Caco-2 (cell line): ENCODE results near the gene GADL1. TPM values are rescaled to one million over a fixed set of nuclear protein-coding genes. Genes with fewer than 3 reads are reported as not detected.

Experiments used
- BruUV-seq: library from RNA; stranded (reverse); fragments of 400-500 nt; replicated peaks from 2 replicates; lab custom pipeline; 2021; lab: Mats Ljungman, UMichigan
- CTCF ChIA-PET: fragments of 300-600 bp; sonication (Branson Sonifier 250); formaldehyde crosslinking; loops from one replicate; lab custom pipeline; 2022; ENCODE audit warnings: antibody characterized with exemption; lab: Charles Lee
- POLR2A ChIA-PET: fragments of 300-600 bp; sonication (Branson Sonifier 250); formaldehyde crosslinking; loops from one replicate; lab custom pipeline; 2022; ENCODE audit warnings: antibody characterized with exemption; lab: Charles Lee
- DNase-seq, 2 experiments: peaks; one replicate each; pipeline versions ENCODE4 v3.0.0 to v3.0.0-alpha.2; 2020 to 2022
- H3K27me3 ChIP-seq: replicated peaks from 2 replicates; pipeline ENCODE4 v1.6.0; 2011; ENCODE audit warnings: low read length; ENCODE audit not compliant: control insufficient read depth, insufficient read depth
- H3K36me3 ChIP-seq: 2 replicates; pipeline ENCODE4 v1.5.1; 2011; ENCODE audit warnings: low read length; ENCODE audit not compliant: control insufficient read depth, insufficient read depth
- H3K4me1 ChIP-seq: fragments of 250-450 bp; sonication (Bioruptor Pico); 2 replicates; pipeline ENCODE4 v1.5.1; 2020; ENCODE audit warnings: mild to moderate bottlenecking
- H3K4me3 ChIP-seq: 2 replicates; pipeline ENCODE4 v1.5.1; 2011; ENCODE audit warnings: low read depth, mild to moderate bottlenecking, control low read depth, low read length
- H3K9me3 ChIP-seq: fragments of 250-450 bp; sonication (Bioruptor Pico); 2 replicates; pipeline ENCODE4 v1.5.1; 2020; ENCODE audit warnings: mild to moderate bottlenecking, moderate library complexity
- H3K27ac Mint-ChIP-seq: one replicate; pipeline ENCODE4 v1.8.0; 2022; ENCODE audit warnings: mixed read lengths; ENCODE audit not compliant: unreplicated experiment
- H3K27me3 Mint-ChIP-seq: one replicate; pipeline ENCODE4 v1.8.0; 2022; ENCODE audit warnings: mixed read lengths; ENCODE audit not compliant: insufficient read depth, unreplicated experiment
- H3K36me3 Mint-ChIP-seq: one replicate; pipeline ENCODE4 v1.8.0; 2022; ENCODE audit warnings: mild to moderate bottlenecking, mixed read lengths; ENCODE audit not compliant: insufficient read depth, unreplicated experiment
- H3K4me1 Mint-ChIP-seq: one replicate; pipeline ENCODE4 v1.8.0; 2022; ENCODE audit warnings: low read depth, mixed read lengths; ENCODE audit not compliant: unreplicated experiment
- H3K4me3 Mint-ChIP-seq: one replicate; pipeline ENCODE4 v1.8.0; 2022; ENCODE audit warnings: mild to moderate bottlenecking, moderate library complexity, mixed read lengths; ENCODE audit not compliant: unreplicated experiment
- H3K9me3 Mint-ChIP-seq: one replicate; pipeline ENCODE4 v1.8.0; 2022; ENCODE audit warnings: mixed read lengths; ENCODE audit not compliant: unreplicated experiment
- CTCF ChIP-seq, 2 experiments: fragments of 200-600 bp in 1 of 2; IDR thresholded peaks; 1 replicate in 1 of 2; 2 replicates in 1 of 2; pipeline versions ENCODE4 v1.5.1 to v1.8.0; 2011 to 2022; ENCODE audit warnings: antibody characterized with exemption in 1 of 2, control low read depth in 1 of 2, inconsistent platforms in 1 of 2, low read depth in 1 of 2, low read length in 1 of 2, mild to moderate bottlenecking in 1 of 2, moderate library complexity in 1 of 2; ENCODE audit not compliant: insufficient read depth in 1 of 2, severe bottlenecking in 1 of 2, unreplicated experiment in 1 of 2
- intact Hi-C: fragments of 100-400 bp; cut with micrococcal nuclease; formaldehyde crosslinking; loops from one replicate; pipeline ENCODE4 v1.10.0; 2022; ENCODE audit not compliant: unreplicated experiment
- total RNA-seq: library from RNA; stranded (reverse); gene quantifications from 2 replicates; pipeline ENCODE4 v1.2.3, GENCODE V29; 2022

The GADL1 gene
- total RNA-seq, 1 experiment from 2014 or later, result 6.2 TPM

- intact Hi-C loops, result no loop called here
- H3K36me3 Mint-ChIP-seq, result peaks cover 7% of the 10 kb centered on the region
- no peaks in the 10 kb centered on the region for H3K9me3 ChIP-seq
- H3K36me3 ChIP-seq, result no peaks in the 10 kb centered on the region
- peaks cover 34% of the 10 kb centered on the region for H3K4me1 ChIP-seq
- no peaks in the 10 kb centered on the region for H3K27me3 ChIP-seq
- CTCF ChIA-PET, result no interaction called here
- no peak overlapping the region for H3K4me3 Mint-ChIP-seq
- peaks cover 23% of the 10 kb centered on the region for H3K4me1 Mint-ChIP-seq
- no peak overlapping the region for H3K4me3 ChIP-seq
- H3K27ac Mint-ChIP-seq, result no peak overlapping the region
- H3K9me3 Mint-ChIP-seq, result peaks cover 15% of the 10 kb centered on the region
- no TSS peak for BruUV-seq
- POLR2A ChIA-PET, result no interaction called here
- H3K27me3 Mint-ChIP-seq, result no peaks in the 10 kb centered on the region
- DNase-seq, result no peak
- TF ChIP-seq CTCF (IDR thresholded peaks at IDR 0.05; ENCODE audit: insufficient read depth in 1 of 2, low read depth in 1 of 2, low read length in 1 of 2, severe bottlenecking in 1 of 2, unreplicated experiment in 1 of 2), result no peak
Measured at GRCh38 chr3:30719536-30719935, 174.9 kb downstream of the GADL1 start.

- H3K36me3 Mint-ChIP-seq, result no peaks in the 10 kb centered on the region
- peaks cover 6% of the 10 kb centered on the region for H3K4me1 Mint-ChIP-seq
- H3K27me3 Mint-ChIP-seq, result no peaks in the 10 kb centered on the region
- no peak overlapping the region for H3K4me3 ChIP-seq
- no peaks in the 10 kb centered on the region; the same call in 1 of the 2 replicates for H3K9me3 ChIP-seq
- intact Hi-C loops, result no loop called here
- no peaks in the 10 kb centered on the region for H3K36me3 ChIP-seq
- DNase-seq, result no peak
- CTCF ChIA-PET, result no interaction called here
- H3K27me3 ChIP-seq, result no peaks in the 10 kb centered on the region
- no peak overlapping the region for H3K4me3 Mint-ChIP-seq
- no peaks in the 10 kb centered on the region for H3K9me3 Mint-ChIP-seq
- BruUV-seq, result no TSS peak
- POLR2A ChIA-PET, result no interaction called here
- peaks cover 11% of the 10 kb centered on the region; the same call in 1 of the 2 replicates for H3K4me1 ChIP-seq
- H3K27ac Mint-ChIP-seq, result no peak overlapping the region
- TF ChIP-seq CTCF (IDR thresholded peaks at IDR 0.05; ENCODE audit: insufficient read depth in 1 of 2, low read depth in 1 of 2, low read length in 1 of 2, severe bottlenecking in 1 of 2, unreplicated experiment in 1 of 2), result no peak
Measured at GRCh38 chr3:30713885-30714503, 180.5 kb downstream of the GADL1 start.

- no peaks in the 10 kb centered on the region for H3K36me3 Mint-ChIP-seq
Measured at GRCh38 chr3:30712991-30713390, 181.5 kb downstream of the GADL1 start.

More at GRCh38 chr3:30712991-30713390, 181.5 kb downstream of the GADL1 start:
- Mint-ChIP-seq H3K4me1 (peaks cover 6% of the 10 kb centered on the region), H3K27ac (no peak overlapping the region), H3K9me3 (no peaks in the 10 kb centered on the region), H3K4me3 (no peak overlapping the region), H3K27me3 (no peaks in the 10 kb centered on the region)
- TF ChIP-seq CTCF (IDR thresholded peaks at IDR 0.05; ENCODE audit: insufficient read depth in 1 of 2, low read depth in 1 of 2, low read length in 1 of 2, severe bottlenecking in 1 of 2, unreplicated experiment in 1 of 2), result no peak
- Histone ChIP-seq H3K4me3 (no peak overlapping the region), H3K9me3 (no peaks in the 10 kb centered on the region; the same call in 1 of the 2 replicates), H3K27me3 (no peaks in the 10 kb centered on the region), H3K36me3 (no peaks in the 10 kb centered on the region), H3K4me1 (peaks cover 11% of the 10 kb centered on the region; the same call in 1 of the 2 replicates)
- BruUV-seq, result no TSS peak
- DNase-seq, result no peak
- ChIA-PET CTCF (no interaction called here), POLR2A (no interaction called here)
- intact Hi-C loops, result no loop called here
